ENCODE results near the gene HPS1. TPM values are rescaled to one million over a fixed set of nuclear protein-coding genes. Genes with fewer than 3 reads are reported as not detected.

The HPS1 gene
- total and polyA plus RNA-seq, 2 of the 8 experiments (the other 6 are each of a cell fraction or from before 2014, with no cell fraction given) = 38.7 to 61.7 TPM

GRCh38 chr10:98402478-98402877, 44.3 kb downstream of the HPS1 start (continued):
- TF ChIP-seq CHD7 (IDR thresholded peaks at IDR 0.05; ENCODE audit: insufficient replicate concordance, low read length) = no peak
- no peak for TF ChIP-seq RFX5 (IDR thresholded peaks at IDR 0.05; ENCODE audit: borderline replicate concordance, low read depth, low read length)
- no peak for TF ChIP-seq TAF7 (optimal IDR thresholded peaks at IDR 0.05; ENCODE audit: borderline replicate concordance, low read depth, low read length)
- no peak for TF ChIP-seq SAP30 (IDR thresholded peaks at IDR 0.05; ENCODE audit: insufficient read depth, insufficient replicate concordance, low read length)
- TF ChIP-seq CBX5 (IDR thresholded peaks at IDR 0.05; ENCODE audit: low read depth, low read length) = no peak
- TF ChIP-seq KDM4A (IDR thresholded peaks at IDR 0.05; ENCODE audit: low read depth, low read length, severe bottlenecking) = no peak
- no peak for TF ChIP-seq HDAC6 (IDR thresholded peaks at IDR 0.05; ENCODE audit: low read depth, low read length)
- TF ChIP-seq SIRT6 (IDR thresholded peaks at IDR 0.05; ENCODE audit: low read length) = no peak
- no peak for TF ChIP-seq EP300 (IDR thresholded peaks at IDR 0.05; ENCODE audit: borderline replicate concordance in 1 of 2, low read depth in 2 of 2, low read length in 2 of 2)
- TF ChIP-seq SIX5 (IDR thresholded peaks at IDR 0.05; ENCODE audit: low read depth, low read length) = no peak
- TF ChIP-seq ZNF274 (IDR thresholded peaks at IDR 0.05; ENCODE audit: borderline replicate concordance, extremely low read depth, low read length) = no peak

Measured in H1 (cell line).